ENCODE results near the gene MAP3K20. TPM values are rescaled to one million over a fixed set of nuclear protein-coding genes. Genes with fewer than 3 reads are reported as not detected.

The MAP3K20 gene
- total RNA-seq = 10 to 100 TPM; 11.2 to 14.1 TPM
- polyA plus RNA-seq = 1.9 TPM

GRCh38 chr2:173075781-173076580, at the start of gene MAP3K20:
Gene MAP3K20, plus strand, starts transcription at chr2:173075846. Its CDS starts 15,186 bp downstream, at chr2:173091032.
- ChIA-PET CTCF (no interaction called here), POLR2A (no interaction called here)
- Mint-ChIP-seq H3K27me3 (peaks cover 11 to 22% of the 10 kb centered on the region in 2 donors), H3K9me3 (no peaks in the 10 kb centered on the region), H3K27ac (peak within 1 kb of the TSS in 4 of 8 donors; percentile 18 to 80 (median 42)), H3K4me1 (peaks cover 8 to 28% (median 9%) of the 10 kb centered on the region in 3 donors), H3K4me3 (peak within 1 kb of the TSS; percentile 77 to 94 (median 88)), H3K36me3 (no peaks in the 10 kb centered on the region)
- Histone ChIP-seq H3K9me3 (ENCODE audit: low read length) (no peaks in the 10 kb centered on the region), H3K27ac (ENCODE audit: low read depth, low read length) (peak within 1 kb of the TSS; percentile 62), H3K4me1 (ENCODE audit: insufficient read depth, low read length) (no peaks in the 10 kb centered on the region), H3K4me3 (ENCODE audit: low read length) (peak within 1 kb of the TSS; percentile 60), H3K27me3 (ENCODE audit: insufficient read depth, low read length, poor library complexity, severe bottlenecking) (no peaks in the 10 kb centered on the region), H3K36me3 (ENCODE audit: insufficient read depth, low read length) (no peaks in the 10 kb centered on the region)
- peak in 4 of 5 donors; percentile 31 to 68 (median 39) for DNase-seq

GRCh38 chr2:173026479-173026878, 49.2 kb upstream of the MAP3K20 start:
- Histone ChIP-seq H3K4me1 (ENCODE audit: insufficient read depth, low read length) (no peaks in the 10 kb centered on the region), H3K4me3 (ENCODE audit: low read length) (no peak overlapping the region), H3K27ac (ENCODE audit: low read depth, low read length) (no peak overlapping the region), H3K9me3 (ENCODE audit: low read length) (no peaks in the 10 kb centered on the region), H3K36me3 (ENCODE audit: insufficient read depth, low read length) (no peaks in the 10 kb centered on the region), H3K27me3 (ENCODE audit: insufficient read depth, low read length, poor library complexity, severe bottlenecking) (no peaks in the 10 kb centered on the region)
- H3K4me3 Mint-ChIP-seq = no peak overlapping the region
- no peak for DNase-seq
- H3K36me3 Mint-ChIP-seq = no peaks in the 10 kb centered on the region
- H3K27me3 Mint-ChIP-seq = peaks cover 0 to 16% of the 10 kb centered on the region in 2 donors
- H3K4me1 Mint-ChIP-seq = peaks cover 0 to 3% (median 3%) of the 10 kb centered on the region in 3 donors
- H3K27ac Mint-ChIP-seq = no peak overlapping the region
- ChIA-PET POLR2A (no interaction called here), CTCF (interaction anchor here (0.9 to 5.1 kb wide), 5 partner anchors 9 to 418 kb away, joined by 3 to 86 read pairs (median 11); no protein-coding TSS in a partner anchor)
- H3K9me3 Mint-ChIP-seq = no peaks in the 10 kb centered on the region

- Histone ChIP-seq H3K36me3 (ENCODE audit: insufficient read depth, low read length) (no peaks in the 10 kb centered on the region), H3K27ac (ENCODE audit: low read depth, low read length) (no peak overlapping the region), H3K9me3 (ENCODE audit: low read length) (no peaks in the 10 kb centered on the region), H3K27me3 (ENCODE audit: insufficient read depth, low read length, poor library complexity, severe bottlenecking) (no peaks in the 10 kb centered on the region), H3K4me3 (ENCODE audit: low read length) (no peak overlapping the region), H3K4me1 (ENCODE audit: insufficient read depth, low read length) (no peaks in the 10 kb centered on the region)
- H3K27ac Mint-ChIP-seq = no peak overlapping the region
- peak; percentile 55 to 79 (median 59) for DNase-seq
- POLR2A ChIA-PET = no interaction called here
- CTCF ChIA-PET = interaction anchor here (0.8 to 5.1 kb wide), 15 partner anchors 9 to 1314 kb away, joined by 3 to 86 read pairs (median 4); no protein-coding TSS in a partner anchor
- peaks cover 0 to 13% of the 10 kb centered on the region in 2 donors for H3K27me3 Mint-ChIP-seq
- no peaks in the 10 kb centered on the region for H3K36me3 Mint-ChIP-seq
- no peaks in the 10 kb centered on the region for H3K9me3 Mint-ChIP-seq
- H3K4me3 Mint-ChIP-seq = no peak overlapping the region
- peaks cover 0 to 3% (median 3%) of the 10 kb centered on the region in 3 donors for H3K4me1 Mint-ChIP-seq
These were observed 48.2 kb upstream of the MAP3K20 start for GRCh38 chr2:173027181-173028128.

GRCh38 chr2:173028141-173028540, 47.5 kb upstream of the MAP3K20 start:
- H3K36me3 Mint-ChIP-seq = no peaks in the 10 kb centered on the region
- no peak overlapping the region for H3K4me3 ChIP-seq (ENCODE audit: low read length)
- no peaks in the 10 kb centered on the region for H3K36me3 ChIP-seq (ENCODE audit: insufficient read depth, low read length)
- no peaks in the 10 kb centered on the region for H3K4me1 ChIP-seq (ENCODE audit: insufficient read depth, low read length)
- no peaks in the 10 kb centered on the region for H3K9me3 ChIP-seq (ENCODE audit: low read length)
- DNase-seq = no peak
- no peak overlapping the region for H3K27ac Mint-ChIP-seq
- no peak overlapping the region for H3K27ac ChIP-seq (ENCODE audit: low read depth, low read length)
- peaks cover 0 to 13% of the 10 kb centered on the region in 2 donors for H3K27me3 Mint-ChIP-seq
- ChIA-PET POLR2A (no interaction called here), CTCF (interaction anchor here (0.8 to 5.1 kb wide), 13 partner anchors 8 to 1313 kb away, joined by 3 to 86 read pairs (median 4); no protein-coding TSS in a partner anchor)
- H3K4me1 Mint-ChIP-seq = peaks cover 0 to 3% (median 3%) of the 10 kb centered on the region in 3 donors
- no peak overlapping the region for H3K4me3 Mint-ChIP-seq
- no peaks in the 10 kb centered on the region for H3K27me3 ChIP-seq (ENCODE audit: insufficient read depth, low read length, poor library complexity, severe bottlenecking)
- H3K9me3 Mint-ChIP-seq = no peaks in the 10 kb centered on the region

- Histone ChIP-seq H3K36me3 (ENCODE audit: insufficient read depth, low read length) (no peaks in the 10 kb centered on the region), H3K27ac (ENCODE audit: low read depth, low read length) (no peak overlapping the region), H3K9me3 (ENCODE audit: low read length) (no peaks in the 10 kb centered on the region), H3K4me1 (ENCODE audit: insufficient read depth, low read length) (no peaks in the 10 kb centered on the region), H3K27me3 (ENCODE audit: insufficient read depth, low read length, poor library complexity, severe bottlenecking) (no peaks in the 10 kb centered on the region), H3K4me3 (ENCODE audit: low read length) (no peak overlapping the region)
- Mint-ChIP-seq H3K4me3 (no peak overlapping the region), H3K9me3 (no peaks in the 10 kb centered on the region), H3K36me3 (no peaks in the 10 kb centered on the region), H3K27ac (no peak overlapping the region), H3K4me1 (peaks cover 0 to 3% (median 3%) of the 10 kb centered on the region in 3 donors), H3K27me3 (peaks cover 0 to 13% of the 10 kb centered on the region in 2 donors)
- POLR2A ChIA-PET = no interaction called here
- CTCF ChIA-PET = interaction anchor here (1.1 to 5.1 kb wide), 7 partner anchors 8 to 194 kb away, joined by 3 to 86 read pairs (median 4); no protein-coding TSS in a partner anchor
- DNase-seq = no peak
These were observed 47.0 kb upstream of the MAP3K20 start for GRCh38 chr2:173028671-173029070.

GRCh38 chr2:173030561-173031490, 44.8 kb upstream of the MAP3K20 start:
- Histone ChIP-seq H3K4me1 (ENCODE audit: insufficient read depth, low read length) (no peaks in the 10 kb centered on the region), H3K4me3 (ENCODE audit: low read length) (no peak overlapping the region), H3K27me3 (ENCODE audit: insufficient read depth, low read length, poor library complexity, severe bottlenecking) (no peaks in the 10 kb centered on the region), H3K27ac (ENCODE audit: low read depth, low read length) (no peak overlapping the region), H3K9me3 (ENCODE audit: low read length) (no peaks in the 10 kb centered on the region), H3K36me3 (ENCODE audit: insufficient read depth, low read length) (no peaks in the 10 kb centered on the region)
- ChIA-PET POLR2A (no interaction called here), CTCF (interaction anchor here (1.0 to 5.1 kb wide), 4 partner anchors 177 to 1310 kb away, joined by 4 to 86 read pairs (median 9); no protein-coding TSS in a partner anchor)
- peaks cover 0 to 3% (median 3%) of the 10 kb centered on the region in 3 donors for H3K4me1 Mint-ChIP-seq
- peak overlapping the region in 1 of 8 donors; percentile 24 for H3K27ac Mint-ChIP-seq
- DNase-seq = no peak
- no peak overlapping the region for H3K4me3 Mint-ChIP-seq
- H3K36me3 Mint-ChIP-seq = no peaks in the 10 kb centered on the region
- peaks cover 0 to 10% of the 10 kb centered on the region in 2 donors for H3K27me3 Mint-ChIP-seq
- H3K9me3 Mint-ChIP-seq = no peaks in the 10 kb centered on the region

GRCh38 chr2:173032032-173032431, 43.6 kb upstream of the MAP3K20 start:
- no peaks in the 10 kb centered on the region for H3K36me3 ChIP-seq (ENCODE audit: insufficient read depth, low read length)
- H3K4me1 ChIP-seq (ENCODE audit: insufficient read depth, low read length) = no peaks in the 10 kb centered on the region
- Mint-ChIP-seq H3K36me3 (no peaks in the 10 kb centered on the region), H3K9me3 (no peaks in the 10 kb centered on the region), H3K4me1 (peaks cover 0 to 3% (median 3%) of the 10 kb centered on the region in 3 donors), H3K4me3 (no peak overlapping the region), H3K27ac (no peak overlapping the region), H3K27me3 (peaks cover 0 to 8% of the 10 kb centered on the region in 2 donors)
- no peaks in the 10 kb centered on the region for H3K27me3 ChIP-seq (ENCODE audit: insufficient read depth, low read length, poor library complexity, severe bottlenecking)
- H3K27ac ChIP-seq (ENCODE audit: low read depth, low read length) = no peak overlapping the region
- H3K4me3 ChIP-seq (ENCODE audit: low read length) = no peak overlapping the region
- DNase-seq = no peak
- ChIA-PET POLR2A (no interaction called here), CTCF (interaction anchor here (3.9 kb wide), 1 partner anchor 178 kb away, joined by 12 read pairs; no protein-coding TSS in a partner anchor)
- no peaks in the 10 kb centered on the region for H3K9me3 ChIP-seq (ENCODE audit: low read length)
